ENCODE results near the gene SDHAF1. TPM values are rescaled to one million over a fixed set of nuclear protein-coding genes. Genes with fewer than 3 reads are reported as not detected.

SDHAF1 gene
- total and polyA plus RNA-seq, 2 of the 8 experiments (the other 6 are each of a cell fraction or from before 2014, with no cell fraction given) = 16.0 to 21.3 TPM

DNA sequence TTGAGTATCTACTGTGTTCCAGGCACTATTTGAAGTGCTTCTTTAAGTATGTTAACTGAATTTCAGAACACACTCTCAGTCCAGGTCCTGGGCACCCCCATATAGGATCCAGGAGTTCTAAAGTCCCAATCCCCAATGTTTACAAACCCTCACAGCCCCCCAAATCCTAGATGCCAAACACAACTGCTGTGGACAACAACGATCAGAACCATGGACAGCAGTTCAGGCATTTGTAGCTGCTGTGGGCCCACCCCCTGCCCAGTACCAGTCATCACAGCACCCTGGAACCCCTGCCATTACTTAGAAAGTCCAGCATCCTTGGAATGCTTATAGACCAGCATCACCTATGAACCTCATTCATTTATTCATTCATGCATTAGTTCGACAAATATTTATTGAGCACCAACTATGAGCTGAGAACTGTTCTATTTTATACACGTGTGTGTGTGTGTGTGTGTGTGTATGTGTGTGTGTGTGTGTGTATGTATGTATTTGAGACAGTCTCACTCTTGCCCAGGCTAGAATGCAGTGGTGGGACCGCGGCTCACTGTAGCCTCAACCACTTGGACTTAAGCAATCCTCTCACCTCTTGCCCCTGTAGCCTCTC, 19.3 kb upstream of the SDHAF1 start:
- no peak overlapping the region for H3K18ac ChIP-seq (ENCODE audit: extremely low read depth, low read length)
- peaks cover 0 to 6% (median 1%) of the 10 kb centered on the region in 4 experiments; a peak in 6 of 7 replicates for H3K4me1 ChIP-seq (replicated peaks in 1 of 4; ENCODE audit: control insufficient read depth in 3 of 4, insufficient read depth in 4 of 4, low read length in 3 of 4)
- H3K36me3 ChIP-seq (ENCODE audit: control insufficient read depth in 2 of 4, insufficient read depth in 4 of 4, low read length in 3 of 4) = no peaks in the 10 kb centered on the region
- no peak overlapping the region for H4K91ac ChIP-seq (replicated peaks; ENCODE audit: insufficient read length, low read length)
- no peak overlapping the region for H2AFZ ChIP-seq (ENCODE audit: low read length)
- FAIRE-seq (no peak), DNase-seq (ENCODE audit: low read depth in 1 of 2, low spot score in 2 of 2) (peak in 1 of 2 experiments; percentile 57)
- H3K79me2 ChIP-seq (ENCODE audit: control insufficient read depth in 1 of 2, insufficient read depth in 2 of 2, low read length in 2 of 2) = no peaks in the 10 kb centered on the region
- H3K23ac ChIP-seq (ENCODE audit: insufficient read length) = no peak overlapping the region
- H4K20me1 ChIP-seq (replicated peaks in 1 of 2; ENCODE audit: control insufficient read depth in 1 of 2, insufficient read depth in 2 of 2, low read length in 2 of 2) = peaks cover 0 to 5% of the 10 kb centered on the region in 2 experiments
- no peak overlapping the region for H3K27ac ChIP-seq (ENCODE audit: low read depth, low read length)
- no peak overlapping the region for H4K8ac ChIP-seq (ENCODE audit: extremely low read depth, insufficient read depth, low read length)
- H2BK20ac ChIP-seq (ENCODE audit: low read length) = no peak overlapping the region
- no peak overlapping the region for H2AK5ac ChIP-seq (ENCODE audit: low read depth, low read length)
- H3K9me3 ChIP-seq (ENCODE audit: insufficient read depth in 2 of 2, low read depth in 1 of 2, low read length in 1 of 2) = no peaks in the 10 kb centered on the region
- H3K4me2 ChIP-seq (ENCODE audit: insufficient read depth in 1 of 2, low read depth in 2 of 2, low read length in 2 of 2) = no peak overlapping the region
- H3K14ac ChIP-seq (ENCODE audit: insufficient read length) = no peak overlapping the region
- H3K23me2 ChIP-seq (ENCODE audit: low read depth, low read length) = no peaks in the 10 kb centered on the region; the same call in 1 of the 2 replicates
- H3K4ac ChIP-seq (replicated peaks; ENCODE audit: insufficient read length, low read depth, low read length) = no peak overlapping the region
- H2BK12ac ChIP-seq (ENCODE audit: low read depth, low read length) = no peak overlapping the region
- H3K79me1 ChIP-seq (ENCODE audit: low read depth, low read length) = no peaks in the 10 kb centered on the region
- no peak overlapping the region for H4K5ac ChIP-seq (ENCODE audit: insufficient read length, low read depth, low read length)
- peaks cover 0 to 2% (median 0%) of the 10 kb centered on the region in 4 experiments; a peak in 1 of 7 replicates for H3K27me3 ChIP-seq (replicated peaks in 1 of 4; ENCODE audit: control insufficient read depth in 3 of 4, extremely low read depth in 1 of 4, insufficient read depth in 3 of 4, low read length in 3 of 4)
- H2BK5ac ChIP-seq (ENCODE audit: low read depth, low read length) = no peak overlapping the region
- TF ChIP-seq SP4 (IDR thresholded peaks at IDR 0.05; ENCODE audit: low read length) (no peak), SIN3A (conservative IDR thresholded peaks at IDR 0.05 in 1 of 2, IDR thresholded peaks at IDR 0.05 in 1 of 2; ENCODE audit: low read depth in 1 of 2, low read length in 2 of 2) (peak in 1 of 2 experiments; percentile 69; a peak in 1 of 4 replicates), EGR1 (IDR thresholded peaks at IDR 0.05; ENCODE audit: borderline replicate concordance, low read depth, low read length) (no peak), TAF7 (optimal IDR thresholded peaks at IDR 0.05; ENCODE audit: borderline replicate concordance, low read depth, low read length) (no peak), USF2 (IDR thresholded peaks at IDR 0.05; ENCODE audit: low read length) (no peak), TEAD4 (IDR thresholded peaks at IDR 0.05; ENCODE audit: low read depth, low read length) (peak; percentile 86), NRF1 (IDR thresholded peaks at IDR 0.05; ENCODE audit: low read depth, low read length) (no peak), BACH1 (IDR thresholded peaks at IDR 0.05; ENCODE audit: low read length) (no peak), SP1 (IDR thresholded peaks at IDR 0.05; ENCODE audit: low read depth, low read length) (no peak), JUN (IDR thresholded peaks at IDR 0.05; ENCODE audit: low read depth, low read length) (no peak)
- no peak overlapping the region for H3K4me3 ChIP-seq (ENCODE audit: extremely low read depth in 1 of 4, insufficient read depth in 2 of 4, low read depth in 3 of 4, low read length in 4 of 4)
- H3K56ac ChIP-seq (replicated peaks; ENCODE audit: insufficient read length, low read depth, low read length) = no peak overlapping the region
- WGBS, 2 experiments (ENCODE audit: extremely low coverage in 1 of 2, insufficient coverage in 1 of 2, insufficient read length in 1 of 2, insufficient replicate concordance in 2 of 2, low coverage in 1 of 2, low lambda C conversion rate in 2 of 2, missing lambda C conversion rate in 1 of 2) = 55% methylated on average over 5 of the region's 5 CpGs; no CpG with 5 or more reads in 1 of the 2 experiments
- no peak overlapping the region for H2BK120ac ChIP-seq (replicated peaks; ENCODE audit: low read depth, low read length)
- H3K9ac ChIP-seq (replicated peaks in 1 of 4; ENCODE audit: extremely low read depth in 1 of 4, low read depth in 3 of 4, low read length in 3 of 4) = no peak overlapping the region
- ChIA-PET POLR2A (ENCODE audit: partially characterized antibody) (interaction anchor here (0.6 to 1.3 kb wide), 3 partner anchors 12 to 341 kb away, joined by 3 to 4 read pairs (median 3); no protein-coding TSS in a partner anchor), CTCF (ENCODE audit: partially characterized antibody) (interaction anchor here (0.6 to 5.4 kb wide), 9 partner anchors 12 to 204 kb away, joined by 3 to 47 read pairs (median 4); no protein-coding TSS in a partner anchor)
- H2BK15ac ChIP-seq (ENCODE audit: low read length) = no peak overlapping the region

Measured in H1 (cell line).